Frontal cortex (tissue), 4 donors: Measurements from ENCODE around the gene FTSJ1. TPM values are rescaled to one million over a fixed set of nuclear protein-coding genes. Genes with fewer than 3 reads are reported as not detected.
"Not testable (repeated sequence)": the region's sequence is repeated elsewhere in the genome, so short reads cannot be mapped to it uniquely, and the experiment has no call there.

ENCODE experiments used
- DNase-seq, 2 donors: peaks; one replicate each; pipeline ENCODE4 v3.0.0; 2012; ENCODE audit warnings: low spot score in 2 of 2
- FAIRE-seq: peaks from 2 replicates; lab custom pipeline; 2012; peaks lifted over from hg19 to GRCh38; lab: Jason Lieb, UNC
- total RNA-seq: library from RNA; depleted of rRNA; stranded (reverse); fragments of >200 nt; gene quantifications from one replicate; pipeline ENCODE4 v1.2.3, GENCODE V29; 2014
- donor health status: control.
- donor health status: control.
- donor health status: control.

Gene FTSJ1
- total RNA-seq, 1 donor from 2014 or later, result 36.3 TPM

GRCh38 chrX:48516285-48516684 lies 40.3 kb downstream of the FTSJ1 start:
- DNase-seq (no peak), FAIRE-seq (no peak)

GRCh38 chrX:48516987-48517386 lies 41.0 kb downstream of the FTSJ1 start:
- FAIRE-seq (no peak), DNase-seq (no peak)

GRCh38 chrX:48519481-48519880 lies 43.5 kb downstream of the FTSJ1 start:
- not testable (repeated sequence) for FAIRE-seq, DNase-seq

GRCh38 chrX:48520455-48520854 lies 44.5 kb downstream of the FTSJ1 start:
- DNase-seq, result no peak
- FAIRE-seq, result no peak

DNA sequence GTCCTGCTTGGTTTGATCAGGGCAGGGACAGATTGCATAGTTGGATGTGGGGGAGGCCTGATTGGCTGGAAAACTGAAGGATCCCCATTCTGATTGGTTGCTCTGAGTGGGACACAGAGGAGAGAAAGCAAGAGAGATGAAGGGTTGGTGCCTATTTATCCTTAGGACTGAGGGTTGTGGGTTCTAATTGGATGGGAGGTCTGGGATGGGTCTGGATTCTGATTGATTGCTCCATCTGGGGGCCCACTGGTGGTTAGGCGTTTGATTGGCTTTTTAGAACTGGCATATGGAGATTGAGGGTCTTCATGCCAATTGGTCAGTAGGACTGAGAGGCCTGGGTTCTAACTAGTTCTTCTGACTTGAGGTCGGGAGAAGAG lies 45.0 kb downstream of the FTSJ1 start:
- DNase-seq, result no peak
- FAIRE-seq, result no peak

- DNase-seq, result peak; percentile 76 to 85
Observed at GRCh38 chrX:48521353-48522243, 45.6 kb downstream of the FTSJ1 start, which contains the start of gene EBP. EBP (plus strand) TSS chrX:48521808; CDS start chrX:48523772, 1,964 bp downstream.

GRCh38 chrX:48522291-48522690 lies 46.3 kb downstream of the FTSJ1 start:
- FAIRE-seq, result no peak
- DNase-seq, result no peak

More at GRCh38 chrX:48521353-48522243, 45.6 kb downstream of the FTSJ1 start, which contains the start of gene EBP:
- FAIRE-seq, result no peak

DNA sequence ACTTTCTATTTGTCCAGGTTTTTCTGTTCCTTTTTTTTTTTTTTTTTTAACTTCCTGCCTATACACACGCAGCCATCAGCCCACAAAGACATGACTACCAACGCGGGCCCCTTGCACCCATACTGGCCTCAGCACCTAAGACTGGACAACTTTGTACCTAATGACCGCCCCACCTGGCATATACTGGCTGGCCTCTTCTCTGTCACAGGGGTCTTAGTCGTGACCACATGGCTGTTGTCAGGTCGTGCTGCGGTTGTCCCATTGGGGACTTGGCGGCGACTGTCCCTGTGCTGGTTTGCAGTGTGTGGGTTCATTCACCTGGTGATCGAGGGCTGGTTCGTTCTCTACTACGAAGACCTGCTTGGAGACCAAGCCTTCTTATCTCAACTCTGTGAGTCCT lies 47.7 kb downstream of the FTSJ1 start:
- no peak for FAIRE-seq
- DNase-seq, result no peak

- DNase-seq, FAIRE-seq: not testable (repeated sequence)
Observed at GRCh38 chrX:48525853-48526252, 49.9 kb downstream of the FTSJ1 start.

DNA sequence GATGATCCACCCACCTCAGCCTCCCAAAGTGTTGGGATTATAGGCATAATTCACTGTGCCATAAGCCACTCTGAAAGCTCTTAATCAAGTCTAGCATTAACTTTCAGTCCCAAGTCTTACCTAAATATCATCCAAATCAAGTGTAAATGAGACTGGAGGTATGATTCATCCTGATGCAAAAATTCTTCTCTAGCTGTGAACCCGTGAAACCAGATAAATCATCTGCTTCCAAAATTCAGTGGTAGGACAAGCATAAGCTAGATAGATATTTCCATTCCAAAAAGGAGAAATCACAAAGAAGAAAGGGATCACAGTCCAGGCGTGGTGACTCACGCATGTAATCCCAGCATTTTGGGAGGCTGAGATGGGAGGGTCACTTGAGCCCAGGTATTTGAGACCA lies 54.7 kb downstream of the FTSJ1 start:
- FAIRE-seq, result no peak
- no peak for DNase-seq

- DNase-seq, result no peak
Observed at GRCh38 chrX:48531358-48531959, 55.5 kb downstream of the FTSJ1 start.

DNA sequence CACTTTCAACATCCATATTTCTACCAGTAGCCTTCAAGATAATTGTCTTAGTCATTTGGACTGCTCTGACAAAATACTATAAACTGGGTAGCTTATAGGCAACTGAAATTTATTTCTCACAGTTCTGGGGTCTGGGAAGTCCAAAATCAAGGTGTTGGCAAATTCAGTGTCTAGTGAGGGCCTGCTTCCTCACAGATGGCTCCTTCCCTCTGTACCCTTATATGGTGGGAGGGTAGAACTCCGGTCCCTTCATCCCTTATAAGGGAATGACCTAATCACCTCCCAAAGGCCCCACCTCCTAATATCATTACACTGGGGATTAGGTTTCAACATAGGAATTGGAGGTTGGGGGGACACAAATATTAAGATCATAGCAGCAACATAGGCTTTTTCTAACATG lies 56.2 kb downstream of the FTSJ1 start:
- DNase-seq (no peak), FAIRE-seq (no peak)

More at GRCh38 chrX:48531358-48531959, 55.5 kb downstream of the FTSJ1 start:
- FAIRE-seq, result no peak

GRCh38 chrX:48533165-48533564 lies 57.2 kb downstream of the FTSJ1 start:
- no peak for DNase-seq
- FAIRE-seq, result no peak

Other genes starting within 250 kb of the FTSJ1 start
- not detected for gene SSX1, start 220.8 kb upstream of the FTSJ1 start, total RNA-seq
- gene SSX3, start 119.5 kb upstream of the FTSJ1 start, total RNA-seq, result not detected
- gene SSX4, start 92.7 kb upstream of the FTSJ1 start, total RNA-seq, result not detected
- not detected for gene SSX4B, start 64.2 kb upstream of the FTSJ1 start, total RNA-seq
- 25.3 TPM for gene SLC38A5, start 5.9 kb upstream of the FTSJ1 start, total RNA-seq
- gene PORCN, start 32.8 kb downstream of the FTSJ1 start, total RNA-seq, result 7.3 TPM
- 53.4 TPM for gene EBP, start 45.6 kb downstream of the FTSJ1 start, total RNA-seq
- 4.9 TPM for gene TBC1D25, start 63.5 kb downstream of the FTSJ1 start, total RNA-seq
- gene RBM3, start 98.3 kb downstream of the FTSJ1 start, total RNA-seq, result 188 TPM
- gene WDR13, start 121.3 kb downstream of the FTSJ1 start, total RNA-seq, result 56.7 TPM
- 2.0 TPM for gene WAS, start 207.6 kb downstream of the FTSJ1 start, total RNA-seq
- 2.9 TPM for gene SUV39H1, start 220.5 kb downstream of the FTSJ1 start, total RNA-seq